ENCODE results near the gene ZBTB49.

ZBTB49 gene

GRCh38 chr4:4333265-4333706 is 43.2 kb downstream of the ZBTB49 start:
- TF ChIP-seq REST (IDR thresholded peaks at IDR 0.05; ENCODE audit: insufficient read depth in 1 of 2, low read depth in 2 of 2, low read length in 2 of 2) (no peak), POLR2AphosphoS5 (IDR thresholded peaks at IDR 0.05; ENCODE audit: low read depth, low read length) (no peak), FOXP2 (optimal IDR thresholded peaks at IDR 0.05; ENCODE audit: borderline replicate concordance, extremely low read depth, extremely low read length, insufficient read depth) (peak; percentile 42), TAF1 (IDR thresholded peaks at IDR 0.05; ENCODE audit: borderline replicate concordance, insufficient read depth, low read length) (no peak), SIN3A (IDR thresholded peaks at IDR 0.05; ENCODE audit: borderline replicate concordance, insufficient read depth, low read length) (no peak)

- TF ChIP-seq POLR2AphosphoS5 (IDR thresholded peaks at IDR 0.05; ENCODE audit: low read depth, low read length) (no peak), TAF1 (IDR thresholded peaks at IDR 0.05; ENCODE audit: borderline replicate concordance, insufficient read depth, low read length) (no peak), FOXP2 (optimal IDR thresholded peaks at IDR 0.05; ENCODE audit: borderline replicate concordance, extremely low read depth, extremely low read length, insufficient read depth) (no peak), SIN3A (IDR thresholded peaks at IDR 0.05; ENCODE audit: borderline replicate concordance, insufficient read depth, low read length) (no peak), REST (IDR thresholded peaks at IDR 0.05; ENCODE audit: insufficient read depth in 1 of 2, low read depth in 2 of 2, low read length in 2 of 2) (no peak)
Measured at GRCh38 chr4:4334798-4335520, 44.9 kb downstream of the ZBTB49 start.

GRCh38 chr4:4338210-4339001 is 48.4 kb downstream of the ZBTB49 start:
- TF ChIP-seq TAF1 (IDR thresholded peaks at IDR 0.05; ENCODE audit: borderline replicate concordance, insufficient read depth, low read length), result no peak
- no peak for TF ChIP-seq SIN3A (IDR thresholded peaks at IDR 0.05; ENCODE audit: borderline replicate concordance, insufficient read depth, low read length)
- no peak for TF ChIP-seq POLR2AphosphoS5 (IDR thresholded peaks at IDR 0.05; ENCODE audit: low read depth, low read length)
- no peak for TF ChIP-seq REST (IDR thresholded peaks at IDR 0.05; ENCODE audit: insufficient read depth in 1 of 2, low read depth in 2 of 2, low read length in 2 of 2)
- TF ChIP-seq FOXP2 (optimal IDR thresholded peaks at IDR 0.05; ENCODE audit: borderline replicate concordance, extremely low read depth, extremely low read length, insufficient read depth), result no peak

- TF ChIP-seq REST (IDR thresholded peaks at IDR 0.05; ENCODE audit: insufficient read depth in 1 of 2, low read depth in 2 of 2, low read length in 2 of 2), result no peak
- no peak for TF ChIP-seq FOXP2 (optimal IDR thresholded peaks at IDR 0.05; ENCODE audit: borderline replicate concordance, extremely low read depth, extremely low read length, insufficient read depth)
- no peak for TF ChIP-seq POLR2AphosphoS5 (IDR thresholded peaks at IDR 0.05; ENCODE audit: low read depth, low read length)
- TF ChIP-seq TAF1 (IDR thresholded peaks at IDR 0.05; ENCODE audit: borderline replicate concordance, insufficient read depth, low read length), result no peak
- no peak for TF ChIP-seq SIN3A (IDR thresholded peaks at IDR 0.05; ENCODE audit: borderline replicate concordance, insufficient read depth, low read length)
Measured at GRCh38 chr4:4339504-4340085, 49.5 kb downstream of the ZBTB49 start.
